ENCODE results near the gene STK32C. TPM values are rescaled to one million over a fixed set of nuclear protein-coding genes. Genes with fewer than 3 reads are reported as not detected.

The STK32C gene
- polyA plus RNA-seq (23.2 and 36.2 TPM in 2 replicates), polyA minus RNA-seq (14.1 and 15.3 TPM in 2 replicates)

GRCh38 chr10:132307823-132308586 lies at the start of gene STK32C:
STK32C (minus strand) TSS chr10:132307950; CDS start chr10:132307833, 117 bp downstream.
- peaks cover 8% of the 10 kb centered on the region for H3K27me3 ChIP-seq (ENCODE audit: insufficient read depth, low read depth, low read length)
- H3K27ac ChIP-seq (ENCODE audit: low read length) = no peak within 1 kb of the TSS
- peak within 1 kb of the TSS; percentile 44 for H3K4me2 ChIP-seq (ENCODE audit: low read length)
- H3F3A ChIP-seq (ENCODE audit: insufficient read depth, low read length, poor library complexity, severe bottlenecking) = no peaks in the 10 kb centered on the region
- H3K79me2 ChIP-seq (replicated peaks; ENCODE audit: insufficient read depth, low read length) = no peaks in the 10 kb centered on the region
- no peaks in the 10 kb centered on the region for H4K20me1 ChIP-seq (ENCODE audit: insufficient read depth)
- no peak within 1 kb of the TSS for H2AFZ ChIP-seq (ENCODE audit: low read depth, low read length)
- TF ChIP-seq TAF1 (IDR thresholded peaks at IDR 0.05; ENCODE audit: low read depth) (no peak), RAD21 (conservative IDR thresholded peaks at IDR 0.05) (peak; percentile 13), POLR2AphosphoS5 (IDR thresholded peaks at IDR 0.05) (peak; percentile 28)
- H3K36me3 ChIP-seq (ENCODE audit: insufficient read depth, low read length) = no peaks in the 10 kb centered on the region
- peak within 1 kb of the TSS; percentile 74 for H3K4me3 ChIP-seq (ENCODE audit: low read length)
- no peaks in the 10 kb centered on the region for H3K9me2 ChIP-seq (ENCODE audit: insufficient read depth, low read length)
- H3K9me3 ChIP-seq (ENCODE audit: low read length) = no peaks in the 10 kb centered on the region
- H3K9ac ChIP-seq (ENCODE audit: low read length) = peak within 1 kb of the TSS; percentile 47

DNA sequence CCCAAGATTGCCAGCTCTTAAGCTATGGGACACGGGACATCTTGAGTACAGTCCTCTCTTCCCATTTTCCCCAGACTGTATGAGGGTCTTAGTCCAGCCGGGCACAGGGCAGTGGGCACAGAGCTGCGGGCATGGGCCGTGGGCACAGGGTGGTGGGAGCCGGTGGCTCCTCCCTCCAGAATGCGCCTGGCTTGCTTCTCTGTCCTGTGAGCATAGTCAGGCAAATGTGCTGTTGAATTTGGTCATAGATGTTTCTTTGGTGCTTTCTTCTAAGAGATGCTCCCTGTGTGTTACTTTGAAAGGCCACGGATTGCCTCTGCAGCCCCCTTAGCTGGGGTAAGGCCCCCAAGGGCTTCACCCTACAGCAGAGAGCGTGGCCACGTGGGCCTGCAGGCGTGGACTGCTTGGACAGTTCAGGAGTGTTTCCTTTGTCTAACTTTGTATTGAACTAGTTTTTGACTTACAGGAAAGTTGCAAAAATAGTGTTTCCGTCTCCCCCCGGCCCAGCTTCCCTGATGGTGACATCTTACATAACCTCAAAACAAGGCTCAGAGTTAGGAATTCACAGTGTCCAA lies 49.0 kb upstream of the STK32C start:
- H2AFZ ChIP-seq (ENCODE audit: low read depth, low read length) = no peak overlapping the region
- H3K79me2 ChIP-seq (replicated peaks; ENCODE audit: insufficient read depth, low read length) = no peaks in the 10 kb centered on the region
- H3K4me2 ChIP-seq (ENCODE audit: low read length) = no peak overlapping the region
- TF ChIP-seq EZH2 (IDR thresholded peaks at IDR 0.05; ENCODE audit: borderline replicate concordance, insufficient read depth, low read length, poor library complexity, severe bottlenecking) = no peak
- no peak for TF ChIP-seq RAD21 (conservative IDR thresholded peaks at IDR 0.05)
- no peak for TF ChIP-seq TAF1 (IDR thresholded peaks at IDR 0.05; ENCODE audit: low read depth)
- TF ChIP-seq MXI1 (conservative IDR thresholded peaks at IDR 0.05; ENCODE audit: poor library complexity, severe bottlenecking) = no peak
- no peak for TF ChIP-seq POLR2AphosphoS5 (IDR thresholded peaks at IDR 0.05)
- TF ChIP-seq EP300 (conservative IDR thresholded peaks at IDR 0.05; ENCODE audit: poor library complexity, severe bottlenecking) = no peak
- TF ChIP-seq CTCF (IDR thresholded peaks at IDR 0.05; ENCODE audit: poor library complexity, severe bottlenecking) = no peak
- TF ChIP-seq, protein P1, sequence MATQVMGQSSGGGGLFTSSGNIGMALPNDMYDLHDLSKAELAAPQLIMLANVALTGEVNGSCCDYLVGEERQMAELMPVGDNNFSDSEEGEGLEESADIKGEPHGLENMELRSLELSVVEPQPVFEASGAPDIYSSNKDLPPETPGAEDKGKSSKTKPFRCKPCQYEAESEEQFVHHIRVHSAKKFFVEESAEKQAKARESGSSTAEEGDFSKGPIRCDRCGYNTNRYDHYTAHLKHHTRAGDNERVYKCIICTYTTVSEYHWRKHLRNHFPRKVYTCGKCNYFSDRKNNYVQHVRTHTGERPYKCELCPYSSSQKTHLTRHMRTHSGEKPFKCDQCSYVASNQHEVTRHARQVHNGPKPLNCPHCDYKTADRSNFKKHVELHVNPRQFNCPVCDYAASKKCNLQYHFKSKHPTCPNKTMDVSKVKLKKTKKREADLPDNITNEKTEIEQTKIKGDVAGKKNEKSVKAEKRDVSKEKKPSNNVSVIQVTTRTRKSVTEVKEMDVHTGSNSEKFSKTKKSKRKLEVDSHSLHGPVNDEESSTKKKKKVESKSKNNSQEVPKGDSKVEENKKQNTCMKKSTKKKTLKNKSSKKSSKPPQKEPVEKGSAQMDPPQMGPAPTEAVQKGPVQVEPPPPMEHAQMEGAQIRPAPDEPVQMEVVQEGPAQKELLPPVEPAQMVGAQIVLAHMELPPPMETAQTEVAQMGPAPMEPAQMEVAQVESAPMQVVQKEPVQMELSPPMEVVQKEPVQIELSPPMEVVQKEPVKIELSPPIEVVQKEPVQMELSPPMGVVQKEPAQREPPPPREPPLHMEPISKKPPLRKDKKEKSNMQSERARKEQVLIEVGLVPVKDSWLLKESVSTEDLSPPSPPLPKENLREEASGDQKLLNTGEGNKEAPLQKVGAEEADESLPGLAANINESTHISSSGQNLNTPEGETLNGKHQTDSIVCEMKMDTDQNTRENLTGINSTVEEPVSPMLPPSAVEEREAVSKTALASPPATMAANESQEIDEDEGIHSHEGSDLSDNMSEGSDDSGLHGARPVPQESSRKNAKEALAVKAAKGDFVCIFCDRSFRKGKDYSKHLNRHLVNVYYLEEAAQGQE (IDR thresholded peaks at IDR 0.05; ENCODE audit: borderline replicate concordance) = no peak
- no peak for TF ChIP-seq SMC3 (conservative IDR thresholded peaks at IDR 0.05; ENCODE audit: poor library complexity)
- H3K27me3 ChIP-seq (ENCODE audit: insufficient read depth, low read depth, low read length) = no peaks in the 10 kb centered on the region
- H4K20me1 ChIP-seq (ENCODE audit: insufficient read depth) = no peaks in the 10 kb centered on the region
- H3K4me3 ChIP-seq (ENCODE audit: low read length) = no peak overlapping the region
- no peaks in the 10 kb centered on the region for H3K9me2 ChIP-seq (ENCODE audit: insufficient read depth, low read length)
- H3K27ac ChIP-seq (ENCODE audit: low read length) = no peak overlapping the region
- no peaks in the 10 kb centered on the region for H3K9me3 ChIP-seq (ENCODE audit: low read length)
- no peak overlapping the region for H3K9ac ChIP-seq (ENCODE audit: low read length)
- H3K36me3 ChIP-seq (ENCODE audit: insufficient read depth, low read length) = no peaks in the 10 kb centered on the region
- no peaks in the 10 kb centered on the region for H3F3A ChIP-seq (ENCODE audit: insufficient read depth, low read length, poor library complexity, severe bottlenecking)

All from neural cell (in vitro differentiated cells).